Lower lobe of right lung (tissue), 2 donors: ENCODE results near the gene FAM234B. TPM values are rescaled to one million over a fixed set of nuclear protein-coding genes. Genes with fewer than 3 reads are reported as not detected.
A peak's percentile ranks its signal among the peaks of the same experiment; 100 is the strongest.

Source experiments
- ATAC-seq, 2 donors: fragments of 200-7000 bp; cut with Tn5 transposase; one replicate each; pipeline ENCODE4 v1.9.1; 2020 to 2022; ENCODE audit warnings: mild to moderate bottlenecking in 2 of 2, moderate library complexity in 2 of 2
- DNase-seq: peaks from one replicate; pipeline ENCODE4 v3.0.0-alpha.2; 2020
- H3K27ac ChIP-seq: fragments of 200-600 bp; one replicate; pipeline ENCODE4 v1.8.0; 2022
- H3K27me3 ChIP-seq: fragments of 200-600 bp; one replicate; pipeline ENCODE4 v1.8.0; 2022; ENCODE audit warnings: low read depth
- H3K36me3 ChIP-seq: fragments of 200-600 bp; one replicate; pipeline ENCODE4 v1.8.0; 2022; ENCODE audit warnings: mild to moderate bottlenecking
- H3K4me1 ChIP-seq: fragments of 200-600 bp; one replicate; pipeline ENCODE4 v1.8.0; 2022
- H3K4me3 ChIP-seq: fragments of 200-600 bp; one replicate; pipeline ENCODE4 v1.8.0; 2022; ENCODE audit warnings: mild to moderate bottlenecking
- H3K9me3 ChIP-seq: fragments of 200-600 bp; one replicate; pipeline ENCODE4 v1.8.0; 2022
- CTCF ChIP-seq: fragments of 200-600 bp; IDR thresholded peaks from one replicate; pipeline ENCODE4 v1.8.0; 2022; ENCODE audit warnings: antibody characterized with exemption, mild to moderate bottlenecking
- intact Hi-C: fragments of 100-400 bp; cut with DNase I; formaldehyde crosslinking; loops from one replicate; pipeline ENCODE4 v1.11.0; 2022
- total RNA-seq: library from RNA; stranded (reverse); fragmentation: NEBNext Ultra II Directional; extraction: Animal tissue kit (Norgen Biotek cat#: 25700); gene quantifications from one replicate; pipeline ENCODE4 v1.2.1, GENCODE V29; 2021
- donor health status: DM: no; HTN: yes; CAD: no; lungs with severe emphysema.

The FAM234B gene
- total RNA-seq, 1 donor from 2014 or later: 7.5 TPM

- peak; percentile 62 to 72 for ATAC-seq
- no peaks in the 10 kb centered on the region for H3K27me3 ChIP-seq
- H3K4me1 ChIP-seq: peaks cover 11% of the 10 kb centered on the region
- no peak for TF ChIP-seq CTCF
- no peak for DNase-seq
- H3K4me3 ChIP-seq: no peak overlapping the region
- intact Hi-C loops: no loop called here
- H3K36me3 ChIP-seq: no peaks in the 10 kb centered on the region
- no peak overlapping the region for H3K27ac ChIP-seq
- no peaks in the 10 kb centered on the region for H3K9me3 ChIP-seq
These were observed 70.3 kb downstream of the FAM234B start for GRCh38 chr12:13114251-13115052.

- no peaks in the 10 kb centered on the region for H3K9me3 ChIP-seq
- H3K27me3 ChIP-seq: no peaks in the 10 kb centered on the region
- H3K4me3 ChIP-seq: no peak overlapping the region
- intact Hi-C loops: no loop called here
- DNase-seq (no peak), ATAC-seq (peak in 1 of 2 donors; percentile 10)
- no peak overlapping the region for H3K27ac ChIP-seq
- TF ChIP-seq CTCF: no peak
- no peaks in the 10 kb centered on the region for H3K36me3 ChIP-seq
- peaks cover 13% of the 10 kb centered on the region for H3K4me1 ChIP-seq
These were observed 72.1 kb downstream of the FAM234B start for GRCh38 chr12:13116259-13116658.

- ATAC-seq: no peak
- DNase-seq: no peak
These were observed 72.8 kb downstream of the FAM234B start for GRCh38 chr12:13117029-13117428.

GRCh38 chr12:13119826-13120225 lies 75.6 kb downstream of the FAM234B start:
- intact Hi-C loops: no loop called here
- Histone ChIP-seq H3K36me3 (no peaks in the 10 kb centered on the region), H3K9me3 (no peaks in the 10 kb centered on the region), H3K4me3 (no peak overlapping the region), H3K27me3 (no peaks in the 10 kb centered on the region), H3K27ac (no peak overlapping the region), H3K4me1 (peaks cover 13% of the 10 kb centered on the region)
- DNase-seq: no peak
- TF ChIP-seq CTCF: no peak
- no peak for ATAC-seq

More at GRCh38 chr12:13117029-13117428, 72.8 kb downstream of the FAM234B start:
- no peak for TF ChIP-seq CTCF
- H3K4me3 ChIP-seq: no peak overlapping the region
- intact Hi-C loops: no loop called here
- no peaks in the 10 kb centered on the region for H3K27me3 ChIP-seq
- peaks cover 13% of the 10 kb centered on the region for H3K4me1 ChIP-seq
- H3K9me3 ChIP-seq: no peaks in the 10 kb centered on the region
- no peak overlapping the region for H3K27ac ChIP-seq
- no peaks in the 10 kb centered on the region for H3K36me3 ChIP-seq

- H3K9me3 ChIP-seq: no peaks in the 10 kb centered on the region
- intact Hi-C loops: no loop called here
These were observed 76.2 kb downstream of the FAM234B start for GRCh38 chr12:13120413-13120812.

More at GRCh38 chr12:13120413-13120812, 76.2 kb downstream of the FAM234B start:
- no peak for DNase-seq
- no peaks in the 10 kb centered on the region for H3K27me3 ChIP-seq
- peaks cover 11% of the 10 kb centered on the region for H3K4me1 ChIP-seq
- ATAC-seq: no peak
- no peak overlapping the region for H3K27ac ChIP-seq
- H3K36me3 ChIP-seq: no peaks in the 10 kb centered on the region
- no peak for TF ChIP-seq CTCF
- no peak overlapping the region for H3K4me3 ChIP-seq
